HG03571 (cell line): ENCODE measurements around the gene SUPT5H.

Experiments used
- ATAC-seq: cut with Tn5 transposase; IDR thresholded peaks from one replicate; pipeline ENCODE4 v1.9.1; 2021; ENCODE audit not compliant: unreplicated experiment

Gene SUPT5H

GRCh38 chr19:39494661-39495060 is 49.3 kb downstream of the SUPT5H start:
- no peak for ATAC-seq

- ATAC-seq: no peak
These were observed 50.7 kb downstream of the SUPT5H start for GRCh38 chr19:39496063-39496462.

- ATAC-seq: no peak
These were observed 52.3 kb downstream of the SUPT5H start for GRCh38 chr19:39497701-39497995.

GRCh38 chr19:39497996-39498797 is 52.8 kb downstream of the SUPT5H start:
- ATAC-seq: no peak

- ATAC-seq: no peak
These were observed 53.6 kb downstream of the SUPT5H start, which contains the start of gene DLL3 for GRCh38 chr19:39498798-39499642. Gene DLL3 (plus strand): TSS chr19:39498947. CDS start chr19:39498975, 28 bp downstream.

GRCh38 chr19:39499932-39500331 is 54.5 kb downstream of the SUPT5H start:
- no peak for ATAC-seq

- ATAC-seq: no peak
These were observed 55.2 kb downstream of the SUPT5H start for GRCh38 chr19:39500543-39500942.

GRCh38 chr19:39501340-39501739 is 56.0 kb downstream of the SUPT5H start:
- ATAC-seq: no peak

GRCh38 chr19:39502640-39503417 is 57.4 kb downstream of the SUPT5H start:
- ATAC-seq: no peak

- ATAC-seq: no peak
These were observed 61.2 kb downstream of the SUPT5H start for GRCh38 chr19:39506598-39506943.

- no peak for ATAC-seq
These were observed 61.7 kb downstream of the SUPT5H start for GRCh38 chr19:39506944-39507714.

GRCh38 chr19:39507715-39508364 is 62.5 kb downstream of the SUPT5H start:
- no peak for ATAC-seq

- no peak for ATAC-seq
These were observed 63.2 kb downstream of the SUPT5H start for GRCh38 chr19:39508629-39509028.

- no peak for ATAC-seq
These were observed 63.9 kb downstream of the SUPT5H start for GRCh38 chr19:39509233-39509632.

GRCh38 chr19:39512988-39513387 is 67.6 kb downstream of the SUPT5H start:
- no peak for ATAC-seq

- no peak for ATAC-seq
These were observed 69.6 kb downstream of the SUPT5H start, which contains the start of gene SELENOV for GRCh38 chr19:39514840-39515550. Gene SELENOV (plus strand): TSS chr19:39515139. CDS start chr19:39515213, 74 bp downstream.

- no peak for ATAC-seq
These were observed 70.3 kb downstream of the SUPT5H start for GRCh38 chr19:39515551-39516191.

- ATAC-seq: no peak
These were observed 70.9 kb downstream of the SUPT5H start for GRCh38 chr19:39516270-39516669.

- no peak for ATAC-seq
These were observed 72.0 kb downstream of the SUPT5H start for GRCh38 chr19:39517432-39517831.
